ENCODE measurements around the gene FOXRED2.

The FOXRED2 gene

GRCh38 chr22:36445158-36445668 is 61.6 kb downstream of the FOXRED2 start:
- DNase-seq: no peak

GRCh38 chr22:36443198-36443770 is 63.6 kb downstream of the FOXRED2 start:
- no peak for DNase-seq

GRCh38 chr22:36442506-36443197 is 64.2 kb downstream of the FOXRED2 start:
- no peak for DNase-seq

GRCh38 chr22:36440429-36441002 is 66.3 kb downstream of the FOXRED2 start:
- DNase-seq: no peak

- no peak for DNase-seq
Measured at GRCh38 chr22:36439481-36440271, 67.2 kb downstream of the FOXRED2 start.

Measured in activated CD8-positive, alpha-beta memory T cell treated with anti-CD3 and anti-CD28 coated beads for 24 hours (primary cell).